Measurements from ENCODE around the gene VSTM5.
A peak's percentile ranks its signal among the peaks of the same experiment; 100 is the strongest.
"Not testable (repeated sequence)": the region's sequence is repeated elsewhere in the genome, so short reads cannot be mapped to it uniquely, and the experiment has no call there.

Gene VSTM5

DNA sequence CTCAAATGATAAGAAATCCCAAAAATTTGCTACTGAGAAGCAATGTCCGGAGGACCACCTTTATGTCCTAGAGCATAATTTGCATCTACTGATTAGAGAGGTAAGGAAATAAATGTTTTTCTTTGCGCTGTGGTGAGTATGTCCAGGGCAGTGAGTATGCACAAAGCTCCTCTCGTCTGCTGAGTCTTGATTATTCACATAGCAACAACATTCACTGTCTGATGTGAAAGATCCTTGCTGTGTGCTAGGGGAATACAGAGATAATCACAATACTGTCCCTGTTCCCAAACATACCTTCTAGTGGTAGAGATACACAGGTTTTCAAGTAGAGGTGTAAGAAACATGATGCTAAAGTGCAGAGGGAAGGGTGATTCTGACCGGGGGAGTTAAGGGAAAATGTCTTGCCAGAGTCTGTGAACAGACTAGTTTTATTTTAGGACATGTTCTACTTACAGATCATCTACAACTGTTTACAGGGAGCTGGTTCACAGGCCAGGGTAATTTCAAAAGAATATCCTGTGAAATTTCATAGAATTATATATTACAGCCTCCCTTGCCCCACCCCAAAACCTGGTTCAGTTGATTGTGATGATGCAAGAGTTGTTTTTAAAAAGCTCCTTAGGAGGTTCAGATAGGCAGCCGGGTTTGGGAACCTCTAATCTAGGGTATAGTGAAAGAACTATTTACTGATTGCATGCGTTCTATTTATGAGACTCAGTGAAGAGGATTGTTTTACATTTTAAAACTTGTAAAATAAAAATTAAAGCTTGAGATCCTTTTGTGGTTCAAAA lies 53.8 kb downstream of the VSTM5 start:
- TF ChIP-seq, protein P1, sequence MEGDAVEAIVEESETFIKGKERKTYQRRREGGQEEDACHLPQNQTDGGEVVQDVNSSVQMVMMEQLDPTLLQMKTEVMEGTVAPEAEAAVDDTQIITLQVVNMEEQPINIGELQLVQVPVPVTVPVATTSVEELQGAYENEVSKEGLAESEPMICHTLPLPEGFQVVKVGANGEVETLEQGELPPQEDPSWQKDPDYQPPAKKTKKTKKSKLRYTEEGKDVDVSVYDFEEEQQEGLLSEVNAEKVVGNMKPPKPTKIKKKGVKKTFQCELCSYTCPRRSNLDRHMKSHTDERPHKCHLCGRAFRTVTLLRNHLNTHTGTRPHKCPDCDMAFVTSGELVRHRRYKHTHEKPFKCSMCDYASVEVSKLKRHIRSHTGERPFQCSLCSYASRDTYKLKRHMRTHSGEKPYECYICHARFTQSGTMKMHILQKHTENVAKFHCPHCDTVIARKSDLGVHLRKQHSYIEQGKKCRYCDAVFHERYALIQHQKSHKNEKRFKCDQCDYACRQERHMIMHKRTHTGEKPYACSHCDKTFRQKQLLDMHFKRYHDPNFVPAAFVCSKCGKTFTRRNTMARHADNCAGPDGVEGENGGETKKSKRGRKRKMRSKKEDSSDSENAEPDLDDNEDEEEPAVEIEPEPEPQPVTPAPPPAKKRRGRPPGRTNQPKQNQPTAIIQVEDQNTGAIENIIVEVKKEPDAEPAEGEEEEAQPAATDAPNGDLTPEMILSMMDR (IDR thresholded peaks at IDR 0.05; ENCODE audit: extremely low read depth, missing control alignments): no peak
- no peak for DNase-seq (ENCODE audit: low spot score)

DNA sequence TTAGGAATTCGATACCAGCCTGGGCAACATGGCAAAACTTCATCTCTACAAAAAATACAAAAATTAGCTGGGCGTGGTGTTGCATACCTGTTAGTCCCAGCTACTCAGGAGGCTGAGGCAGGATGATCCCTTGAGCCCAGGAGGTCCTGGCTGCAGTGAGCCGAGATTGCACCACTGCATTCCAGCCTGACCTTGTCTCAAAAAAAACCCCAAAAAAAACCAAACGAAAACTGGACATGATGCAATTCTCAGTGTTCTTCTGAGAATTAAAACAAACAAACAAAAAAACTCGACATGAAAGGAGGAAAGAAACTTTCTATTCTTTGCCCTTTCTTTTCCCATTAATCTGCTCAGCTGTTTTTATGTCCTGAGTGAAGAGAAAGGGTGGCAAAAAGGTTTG lies 58.9 kb downstream of the VSTM5 start:
- no peak for DNase-seq (ENCODE audit: low spot score)
- TF ChIP-seq, protein P1 (IDR thresholded peaks at IDR 0.05; ENCODE audit: extremely low read depth, missing control alignments): no peak

DNA sequence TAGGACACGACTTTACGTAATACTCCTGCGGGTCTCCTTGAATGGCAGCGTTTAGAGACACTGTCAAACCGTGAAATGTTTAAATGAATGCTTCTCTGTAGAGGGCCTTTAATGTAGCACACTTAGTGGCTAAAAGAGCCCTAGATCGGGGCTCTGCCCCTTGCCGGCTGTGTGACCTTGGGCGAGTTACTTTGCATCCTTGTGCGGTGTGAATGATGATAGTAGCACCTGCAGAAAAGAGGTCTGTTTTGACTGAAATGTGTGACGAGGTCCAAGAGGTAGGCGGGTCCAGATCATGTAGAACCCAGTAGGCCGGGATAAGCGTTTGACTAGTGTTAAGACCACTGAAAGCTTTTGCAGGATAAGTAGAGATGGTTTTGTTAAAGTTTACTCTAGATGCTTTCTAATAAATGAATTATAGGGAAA lies 65.5 kb downstream of the VSTM5 start:
- TF ChIP-seq, protein P1 (IDR thresholded peaks at IDR 0.05; ENCODE audit: extremely low read depth, missing control alignments): no peak
- no peak for DNase-seq (ENCODE audit: low spot score)

DNA sequence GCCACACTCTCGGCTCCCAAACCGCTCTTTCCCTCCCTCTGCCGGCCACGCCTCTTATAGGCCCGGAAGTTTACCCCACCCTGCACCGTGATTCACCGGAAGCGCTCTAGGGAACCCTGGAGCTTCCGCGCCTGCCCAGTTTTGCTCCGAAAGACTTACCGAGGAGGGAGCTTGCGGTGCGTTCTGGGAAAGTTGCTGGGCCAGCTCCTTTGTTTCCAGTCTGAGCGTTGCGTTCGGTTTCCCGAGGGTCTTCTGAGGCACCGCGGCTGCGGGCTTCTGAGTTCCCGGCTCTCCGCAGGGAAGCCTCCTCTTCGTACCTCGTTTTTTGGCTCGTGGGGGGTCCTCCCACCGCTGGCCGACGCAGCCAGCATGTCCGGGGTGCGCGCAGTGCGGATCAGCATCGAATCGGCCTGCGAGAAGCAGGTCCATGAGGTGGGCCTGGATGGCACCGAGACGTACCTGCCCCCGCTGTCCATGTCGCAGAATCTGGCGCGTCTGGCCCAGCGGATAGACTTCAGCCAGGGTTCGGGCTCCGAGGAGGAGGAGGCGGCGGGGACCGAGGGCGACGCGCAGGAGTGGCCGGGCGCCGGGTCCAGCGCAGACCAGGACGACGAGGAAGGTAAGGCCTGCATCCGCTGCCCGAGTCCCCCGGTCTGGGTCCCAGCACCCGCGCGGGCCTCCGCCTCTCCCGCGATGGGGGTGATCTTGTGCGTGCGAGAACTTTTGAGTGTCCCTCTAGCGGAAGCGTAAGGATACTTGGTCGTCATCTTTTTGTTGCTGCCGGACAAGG lies 66.1 kb downstream of the VSTM5 start, which contains the start of gene MED17:
Gene MED17 (plus strand): TSS at position 138 of the 790 bp plus-strand sequence. CDS start 232 bp downstream, at position 370.
- peak; percentile 93 for DNase-seq (ENCODE audit: low spot score)
- TF ChIP-seq, protein P1 (IDR thresholded peaks at IDR 0.05; ENCODE audit: extremely low read depth, missing control alignments): no peak

DNA sequence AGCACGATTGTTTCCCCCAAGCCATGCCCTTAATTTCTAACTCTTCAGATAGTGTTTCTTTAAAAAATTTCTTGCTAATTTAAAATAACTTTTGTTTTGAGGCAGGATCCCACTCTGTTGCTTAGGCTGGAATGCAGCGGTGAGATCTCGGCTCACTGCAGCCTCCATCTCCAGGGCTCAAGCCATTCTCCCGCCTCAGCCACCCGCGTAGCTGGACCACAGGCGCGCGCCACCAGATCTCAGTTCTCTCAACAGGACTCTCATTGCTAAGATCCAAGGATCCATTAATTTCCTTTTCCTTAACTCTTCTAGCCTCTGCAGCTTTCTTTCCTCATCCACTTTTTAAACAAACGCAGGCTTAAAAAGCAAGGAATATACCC lies 66.7 kb downstream of the VSTM5 start:
- TF ChIP-seq, protein P1 (IDR thresholded peaks at IDR 0.05; ENCODE audit: extremely low read depth, missing control alignments): no peak
- DNase-seq (ENCODE audit: low spot score): peak; percentile 17

DNA sequence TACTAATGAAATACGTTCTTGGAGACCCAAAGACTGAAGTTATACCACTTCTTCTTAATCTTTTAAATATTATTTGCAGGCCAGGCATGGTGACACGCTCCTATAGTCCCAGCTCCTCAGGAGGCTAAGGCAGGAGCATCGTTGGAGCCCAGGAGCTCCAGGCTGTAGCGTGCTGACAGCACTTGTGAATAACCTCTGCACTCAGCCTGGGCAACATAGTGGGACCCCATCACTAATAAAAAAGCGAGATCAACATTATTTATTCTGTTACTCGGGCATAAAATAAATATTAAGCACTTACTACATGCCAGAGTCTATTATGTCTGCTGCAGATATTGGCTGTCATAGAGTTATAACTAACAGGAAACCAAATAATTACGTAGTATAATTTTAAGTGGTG lies 67.1 kb downstream of the VSTM5 start:
- no peak for DNase-seq (ENCODE audit: low spot score)
- TF ChIP-seq, protein P1 (IDR thresholded peaks at IDR 0.05; ENCODE audit: extremely low read depth, missing control alignments): no peak

DNA sequence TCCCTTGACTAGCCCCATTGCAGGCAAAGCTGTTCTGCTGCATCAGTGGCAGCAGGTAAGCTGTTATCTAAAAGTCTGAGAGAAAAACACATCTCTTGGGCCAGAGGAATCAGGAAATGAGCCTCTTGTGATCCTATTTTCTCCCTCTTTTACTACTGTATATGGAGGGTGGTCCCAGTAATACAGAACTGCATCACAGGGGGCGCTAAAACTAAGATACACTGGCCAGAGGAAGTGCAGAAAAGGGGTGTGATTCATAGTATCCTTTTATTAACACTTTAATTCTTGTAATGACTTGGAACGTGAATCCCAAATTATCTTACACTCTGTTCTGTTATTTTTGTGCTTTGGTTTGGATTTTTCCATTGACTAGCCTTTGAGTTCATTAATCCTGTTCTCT lies 75.1 kb downstream of the VSTM5 start:
- TF ChIP-seq, protein P1 (IDR thresholded peaks at IDR 0.05; ENCODE audit: extremely low read depth, missing control alignments): no peak
- no peak for DNase-seq (ENCODE audit: low spot score)

DNA sequence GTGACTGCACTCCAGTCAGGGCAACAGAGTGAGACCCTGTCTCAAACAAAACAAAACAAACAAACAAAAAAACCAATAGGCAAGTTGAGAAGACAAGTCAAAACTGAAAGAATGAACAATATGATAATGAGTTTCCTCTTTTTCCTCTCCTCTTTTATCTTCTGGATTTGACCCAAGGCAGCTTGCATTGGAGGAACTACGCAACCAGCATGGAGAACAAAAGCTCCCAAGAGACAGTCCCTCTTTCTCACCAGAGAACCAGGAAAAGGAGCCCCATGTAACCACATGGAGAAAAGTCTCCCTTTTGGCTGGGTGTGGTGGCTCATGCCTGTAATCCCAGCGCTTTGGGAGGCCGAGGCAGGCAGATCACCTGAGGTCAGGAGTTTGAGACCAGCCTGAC lies 75.9 kb downstream of the VSTM5 start:
- DNase-seq (ENCODE audit: low spot score): not testable (repeated sequence)

Measured in GM20000 (cell line).